BJ (cell line): ENCODE measurements around the gene MBD3. TPM values are rescaled to one million over a fixed set of nuclear protein-coding genes. Genes with fewer than 3 reads are reported as not detected.

Source experiments
- CTCF ChIA-PET: fragments of 350-600 bp; formaldehyde crosslinking; extraction: SDS; loops from one replicate; lab custom pipeline; 2021; ENCODE audit warnings: antibody characterized with exemption, inconsistent platforms; lab: Yijun Ruan, JAX
- POLR2A ChIA-PET: fragments of 300-600 bp; sonication (Branson Sonifier 250); formaldehyde crosslinking; extraction: SDS; loops from one replicate; lab custom pipeline; 2021; ENCODE audit warnings: antibody characterized with exemption; lab: Charles Lee
- DNase-seq: peaks from one replicate; pipeline ENCODE4 v3.0.0-alpha.2; 2011; ENCODE audit warnings: low read depth
- H3K27me3 ChIP-seq: 2 replicates; pipeline ENCODE4 v1.6.0; 2011; ENCODE audit warnings: low read length; ENCODE audit not compliant: control insufficient read depth, insufficient read depth
- H3K36me3 ChIP-seq: 2 replicates; pipeline ENCODE4 v1.5.1; 2011; ENCODE audit warnings: low read length; ENCODE audit not compliant: control insufficient read depth, insufficient read depth
- H3K4me3 ChIP-seq: 2 replicates; pipeline ENCODE4 v1.5.1; 2011; ENCODE audit warnings: low read depth, mild to moderate bottlenecking, control low read depth, low read length
- CTCF ChIP-seq: IDR thresholded peaks from 2 replicates; pipeline ENCODE4 v1.5.1; 2011; ENCODE audit warnings: low read depth, mild to moderate bottlenecking, control low read depth, inconsistent platforms, low read length, moderate library complexity; ENCODE audit not compliant: insufficient read depth
- polyA plus RNA-seq: library from polyadenylated mRNA; depleted of rRNA; stranded (reverse); fragments of >200 nt; gene quantifications from 2 replicates; pipeline ENCODE4 v1.2.3, GENCODE V29; 2011

The MBD3 gene
- polyA plus RNA-seq, 1 experiment = 53.4 TPM

- ChIA-PET CTCF (interaction anchor here (1.0 kb wide), 1 partner anchor 58 kb away, joined by 3 read pairs; no protein-coding TSS in a partner anchor), POLR2A (no interaction called here)
- H3K36me3 ChIP-seq = peaks cover 49% of the 10 kb centered on the region
- no peak for DNase-seq
- no peaks in the 10 kb centered on the region for H3K27me3 ChIP-seq
- TF ChIP-seq CTCF = no peak
- H3K4me3 ChIP-seq = no peak overlapping the region
These were observed 21.3 kb upstream of the MBD3 start for GRCh38 chr19:1613808-1614570.

- no peak for TF ChIP-seq CTCF
- DNase-seq = no peak
- POLR2A ChIA-PET = no interaction called here
- Histone ChIP-seq H3K27me3 (no peaks in the 10 kb centered on the region), H3K36me3 (peaks cover 49% of the 10 kb centered on the region), H3K4me3 (no peak overlapping the region)
- CTCF ChIA-PET = interaction anchor here (1.0 kb wide), 1 partner anchor 58 kb away, joined by 3 read pairs; no protein-coding TSS in a partner anchor
These were observed 20.5 kb upstream of the MBD3 start for GRCh38 chr19:1613146-1613545.

- no peak for TF ChIP-seq CTCF
- no peaks in the 10 kb centered on the region for H3K27me3 ChIP-seq
- no peak overlapping the region for H3K4me3 ChIP-seq
- no peak for DNase-seq
- CTCF ChIA-PET = interaction anchor here (1.0 kb wide), 1 partner anchor 59 kb away, joined by 3 read pairs; no protein-coding TSS in a partner anchor
- POLR2A ChIA-PET = no interaction called here
- peaks cover 47% of the 10 kb centered on the region for H3K36me3 ChIP-seq
These were observed 19.7 kb upstream of the MBD3 start for GRCh38 chr19:1612114-1613086.

GRCh38 chr19:1611353-1611752 lies 18.7 kb upstream of the MBD3 start:
- Histone ChIP-seq H3K27me3 (no peaks in the 10 kb centered on the region), H3K36me3 (peaks cover 45% of the 10 kb centered on the region), H3K4me3 (no peak overlapping the region)
- ChIA-PET CTCF (no interaction called here), POLR2A (no interaction called here)
- no peak for TF ChIP-seq CTCF
- no peak for DNase-seq

GRCh38 chr19:1610579-1610978 lies 17.9 kb upstream of the MBD3 start:
- no peak for TF ChIP-seq CTCF
- DNase-seq = no peak
- peaks cover 45% of the 10 kb centered on the region for H3K36me3 ChIP-seq
- H3K27me3 ChIP-seq = no peaks in the 10 kb centered on the region
- CTCF ChIA-PET = interaction anchor here (1.1 kb wide), 1 partner anchor 14 kb away, joined by 3 read pairs; no protein-coding TSS in a partner anchor
- no peak overlapping the region for H3K4me3 ChIP-seq
- POLR2A ChIA-PET = no interaction called here
